HCT116 (cell line): Measurements from ENCODE around the gene DDA1. TPM values are rescaled to one million over a fixed set of nuclear protein-coding genes. Genes with fewer than 3 reads are reported as not detected.
A peak's percentile ranks its signal among the peaks of the same experiment; 100 is the strongest.

Experiments used
- ATAC-seq: fragments of 200-7000 bp; cut with Tn5 transposase; 2 replicates; pipeline ENCODE4 v1.9.1; 2020; ENCODE audit warnings: mild to moderate bottlenecking, moderate library complexity
- BruUV-seq: library from RNA; stranded (reverse); fragments of 400-500 nt; replicated peaks from 2 replicates; lab custom pipeline; 2021; lab: Mats Ljungman, UMichigan
- CTCF ChIA-PET: fragments of 300-600 bp; sonication (Branson Sonifier 250); formaldehyde crosslinking; loops from one replicate; lab custom pipeline; 2021; ENCODE audit warnings: antibody characterized with exemption; lab: Charles Lee
- POLR2A ChIA-PET: fragments of 300-600, 350-600 bp; sonication (Branson Sonifier 250); formaldehyde crosslinking; loops from one replicate; lab custom pipeline; 2021; ENCODE audit warnings: antibody characterized with exemption; lab: Charles Lee
- RAD21 ChIA-PET, 2 experiments: fragments of 300-600 bp; sonication (Branson Sonifier 250); formaldehyde crosslinking; loops; one replicate each; lab custom pipeline; 2023; ENCODE audit warnings: low total read pairs in 2 of 2; ENCODE audit not compliant: uncharacterized antibody in 2 of 2, unreplicated experiment in 2 of 2, low non-redundant PET in 1 of 2; lab: Charles Lee
- DNase-seq: peaks from one replicate; pipeline ENCODE4 v3.0.0-alpha.2; 2010; ENCODE audit warnings: low read depth, low spot score
- H2AFZ ChIP-seq: fragments of 200-600 bp; shearing (Covaris generic), sonication (generic); 2 replicates; pipeline ENCODE4 v1.6.1; 2017; ENCODE audit warnings: low read depth, mixed run types, mixed read lengths, antibody characterized with exemption, low read length; ENCODE audit not compliant: poor library complexity, severe bottlenecking
- H3K27ac ChIP-seq: 2 replicates; pipeline ENCODE4 v1.5.1; 2012; ENCODE audit warnings: low read depth, low read length
- H3K27me3 ChIP-seq: fragments of 200-600 bp; sonication (generic); 2 replicates; pipeline ENCODE4 v1.6.1; 2016; ENCODE audit warnings: mixed run types, low read length, mixed read lengths; ENCODE audit not compliant: insufficient read depth
- H3K36me3 ChIP-seq, 2 experiments: fragments of 200-500 bp in 1 of 2; fragments of 200-600 bp in 1 of 2; sonication (Bioruptor generic) in 1 of 2; sonication (generic) in 1 of 2; 2 replicates each; pipeline versions ENCODE4 v1.5.1 to v1.6.1; 2014 to 2016; ENCODE audit warnings: low read length in 2 of 2, inconsistent platforms in 1 of 2, mixed read lengths in 1 of 2, mixed run types in 1 of 2; ENCODE audit not compliant: insufficient read depth in 2 of 2, control insufficient read depth in 1 of 2
- H3K4me1 ChIP-seq, 2 experiments: fragments of 200-600 bp in 1 of 2; sonication (generic) in 1 of 2; 2 replicates each; pipeline versions ENCODE4 v1.5.1 to v1.6.1; 2012 to 2017; ENCODE audit warnings: low read length in 2 of 2, inconsistent platforms in 1 of 2, mild to moderate bottlenecking in 1 of 2, mixed read lengths in 1 of 2, mixed run types in 1 of 2, moderate library complexity in 1 of 2; ENCODE audit not compliant: insufficient read depth in 2 of 2, control insufficient read depth in 1 of 2
- H3K4me2 ChIP-seq: fragments of 200-600 bp; sonication (generic); 2 replicates; pipeline ENCODE4 v1.6.1; 2017; ENCODE audit warnings: mixed run types, low read length, mixed read lengths
- H3K4me3 ChIP-seq, 2 experiments: fragments of 200-600 bp in 1 of 2; sonication (generic) in 1 of 2; replicated peaks in 1 of 2; 2 replicates each; pipeline ENCODE4 v1.5.1; 2011 to 2016; ENCODE audit warnings: low read length in 2 of 2, control low read depth in 1 of 2, low read depth in 1 of 2, mild to moderate bottlenecking in 1 of 2, mixed read lengths in 1 of 2, mixed run types in 1 of 2
- H3K79me2 ChIP-seq: fragments of 200-600 bp; sonication (generic); 2 replicates; pipeline ENCODE4 v1.6.1; 2017; ENCODE audit warnings: mild to moderate bottlenecking, mixed run types, low read length, moderate library complexity, mixed read lengths; ENCODE audit not compliant: insufficient read depth
- H3K9ac ChIP-seq: fragments of 200-600 bp; sonication (generic); 2 replicates; pipeline ENCODE4 v1.6.1; 2016; ENCODE audit warnings: low read length, mixed read lengths
- H3K9me2 ChIP-seq: fragments of 200-600 bp; sonication (generic), shearing (Covaris generic); 2 replicates; pipeline ENCODE4 v1.6.1; 2017; ENCODE audit warnings: mixed run types, mild to moderate bottlenecking, moderate library complexity; ENCODE audit not compliant: insufficient read depth
- H3K9me3 ChIP-seq, 2 experiments: fragments of 200-500 bp in 1 of 2; fragments of 200-600 bp in 1 of 2; sonication (Bioruptor generic) in 1 of 2; sonication (generic) in 1 of 2; 2 replicates each; pipeline ENCODE4 v1.6.1; 2014 to 2017; ENCODE audit warnings: low read length in 2 of 2, mixed read lengths in 2 of 2, inconsistent platforms in 1 of 2, low read depth in 1 of 2, mild to moderate bottlenecking in 1 of 2, mixed run types in 1 of 2, moderate library complexity in 1 of 2; ENCODE audit not compliant: control insufficient read depth in 1 of 2, insufficient read depth in 1 of 2
- H4K20me1 ChIP-seq: fragments of 200-600 bp; sonication (generic), shearing (Covaris generic); 2 replicates; pipeline ENCODE4 v1.6.1; 2017; ENCODE audit warnings: mixed run types, mild to moderate bottlenecking, moderate library complexity; ENCODE audit not compliant: insufficient read depth
- EZH2phosphoT487 ChIP-seq: fragments of 200-600 bp; IDR thresholded peaks from 2 replicates; pipeline ENCODE4 v1.6.1; 2018; ENCODE audit warnings: antibody characterized with exemption, borderline replicate concordance
- FOSL1 ChIP-seq: IDR thresholded peaks from 2 replicates; pipeline ENCODE4 v1.6.1; 2012; ENCODE audit warnings: low read depth
- intact Hi-C: fragments of 100-400 bp; cut with micrococcal nuclease; formaldehyde crosslinking; loops from 2 replicates; pipeline ENCODE4 v1.10.0; 2022
- total RNA-seq: library from RNA; stranded (reverse); gene quantifications from one replicate; pipeline ENCODE4 v1.2.1, GENCODE V29; 2021; ENCODE audit not compliant: unreplicated experiment
- TF ChIP-seq, protein P1 (sequence below): IDR thresholded peaks from 2 replicates; pipeline ENCODE4 v1.6.1; 2011; ENCODE audit warnings: mild to moderate bottlenecking, low read length, moderate library complexity; ENCODE audit not compliant: insufficient replicate concordance; ENCODE audit errors: extremely low read depth
- TF ChIP-seq, protein P2 (sequence below): IDR thresholded peaks from 2 replicates; pipeline ENCODE4 v1.6.1; 2012; ENCODE audit warnings: low read depth
- TF ChIP-seq, protein P3 (sequence below): IDR thresholded peaks from 2 replicates; pipeline ENCODE4 v1.6.1; 2012

The DDA1 gene
- total RNA-seq, 1 experiment from 2014 or later: 68.6 TPM

DNA sequence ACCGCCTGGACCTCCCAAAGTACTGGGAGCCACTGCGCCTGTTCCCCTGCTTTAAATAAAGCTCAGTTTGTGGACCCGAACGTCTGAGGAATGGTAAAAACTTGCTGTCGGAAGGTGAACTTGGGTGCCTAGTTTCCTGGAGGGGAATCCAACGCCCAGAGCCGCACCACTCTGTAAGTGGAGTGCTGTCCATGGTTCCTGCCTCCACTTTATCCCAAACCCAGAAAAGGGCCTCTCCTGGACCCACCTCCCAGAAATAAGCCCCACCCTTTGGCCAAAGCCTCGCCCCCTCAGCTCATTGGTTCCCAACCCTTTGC, 23.0 kb downstream of the DDA1 start:
- TF ChIP-seq, protein P1, sequence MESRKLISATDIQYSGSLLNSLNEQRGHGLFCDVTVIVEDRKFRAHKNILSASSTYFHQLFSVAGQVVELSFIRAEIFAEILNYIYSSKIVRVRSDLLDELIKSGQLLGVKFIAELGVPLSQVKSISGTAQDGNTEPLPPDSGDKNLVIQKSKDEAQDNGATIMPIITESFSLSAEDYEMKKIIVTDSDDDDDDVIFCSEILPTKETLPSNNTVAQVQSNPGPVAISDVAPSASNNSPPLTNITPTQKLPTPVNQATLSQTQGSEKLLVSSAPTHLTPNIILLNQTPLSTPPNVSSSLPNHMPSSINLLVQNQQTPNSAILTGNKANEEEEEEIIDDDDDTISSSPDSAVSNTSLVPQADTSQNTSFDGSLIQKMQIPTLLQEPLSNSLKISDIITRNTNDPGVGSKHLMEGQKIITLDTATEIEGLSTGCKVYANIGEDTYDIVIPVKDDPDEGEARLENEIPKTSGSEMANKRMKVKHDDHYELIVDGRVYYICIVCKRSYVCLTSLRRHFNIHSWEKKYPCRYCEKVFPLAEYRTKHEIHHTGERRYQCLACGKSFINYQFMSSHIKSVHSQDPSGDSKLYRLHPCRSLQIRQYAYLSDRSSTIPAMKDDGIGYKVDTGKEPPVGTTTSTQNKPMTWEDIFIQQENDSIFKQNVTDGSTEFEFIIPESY: no peak
- no peak for TF ChIP-seq FOSL1
- TF ChIP-seq, protein P2, sequence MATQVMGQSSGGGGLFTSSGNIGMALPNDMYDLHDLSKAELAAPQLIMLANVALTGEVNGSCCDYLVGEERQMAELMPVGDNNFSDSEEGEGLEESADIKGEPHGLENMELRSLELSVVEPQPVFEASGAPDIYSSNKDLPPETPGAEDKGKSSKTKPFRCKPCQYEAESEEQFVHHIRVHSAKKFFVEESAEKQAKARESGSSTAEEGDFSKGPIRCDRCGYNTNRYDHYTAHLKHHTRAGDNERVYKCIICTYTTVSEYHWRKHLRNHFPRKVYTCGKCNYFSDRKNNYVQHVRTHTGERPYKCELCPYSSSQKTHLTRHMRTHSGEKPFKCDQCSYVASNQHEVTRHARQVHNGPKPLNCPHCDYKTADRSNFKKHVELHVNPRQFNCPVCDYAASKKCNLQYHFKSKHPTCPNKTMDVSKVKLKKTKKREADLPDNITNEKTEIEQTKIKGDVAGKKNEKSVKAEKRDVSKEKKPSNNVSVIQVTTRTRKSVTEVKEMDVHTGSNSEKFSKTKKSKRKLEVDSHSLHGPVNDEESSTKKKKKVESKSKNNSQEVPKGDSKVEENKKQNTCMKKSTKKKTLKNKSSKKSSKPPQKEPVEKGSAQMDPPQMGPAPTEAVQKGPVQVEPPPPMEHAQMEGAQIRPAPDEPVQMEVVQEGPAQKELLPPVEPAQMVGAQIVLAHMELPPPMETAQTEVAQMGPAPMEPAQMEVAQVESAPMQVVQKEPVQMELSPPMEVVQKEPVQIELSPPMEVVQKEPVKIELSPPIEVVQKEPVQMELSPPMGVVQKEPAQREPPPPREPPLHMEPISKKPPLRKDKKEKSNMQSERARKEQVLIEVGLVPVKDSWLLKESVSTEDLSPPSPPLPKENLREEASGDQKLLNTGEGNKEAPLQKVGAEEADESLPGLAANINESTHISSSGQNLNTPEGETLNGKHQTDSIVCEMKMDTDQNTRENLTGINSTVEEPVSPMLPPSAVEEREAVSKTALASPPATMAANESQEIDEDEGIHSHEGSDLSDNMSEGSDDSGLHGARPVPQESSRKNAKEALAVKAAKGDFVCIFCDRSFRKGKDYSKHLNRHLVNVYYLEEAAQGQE: no peak
- TF ChIP-seq, protein P3, sequence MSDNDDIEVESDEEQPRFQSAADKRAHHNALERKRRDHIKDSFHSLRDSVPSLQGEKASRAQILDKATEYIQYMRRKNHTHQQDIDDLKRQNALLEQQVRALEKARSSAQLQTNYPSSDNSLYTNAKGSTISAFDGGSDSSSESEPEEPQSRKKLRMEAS: no peak; the same call in 1 of the 2 replicates
- TF ChIP-seq EZH2phosphoT487: no peak
- TF ChIP-seq, all 23 proteins: peak for 0
- intact Hi-C loops: no loop called here
- H4K20me1 ChIP-seq: no peaks in the 10 kb centered on the region
- DNase-seq (no peak), ATAC-seq (no peak)
- H3K36me3 ChIP-seq: no peaks in the 10 kb centered on the region
- H3K27ac ChIP-seq: peak overlapping the region; percentile 91; the same call in 1 of the 2 replicates
- H3K4me1 ChIP-seq: peaks cover 20 to 50% of the 10 kb centered on the region in 2 experiments
- CTCF ChIA-PET: interaction anchor here (0.7 to 2.4 kb wide), 7 partner anchors 13 to 163 kb away, joined by 3 to 8 read pairs (median 4); partner anchors contain the start of genes DDA1 and MRPL34
- peak overlapping the region; percentile 97 for H3K4me2 ChIP-seq
- RAD21 ChIA-PET: interaction anchor here (0.6 to 1.2 kb wide), 3 partner anchors 20 to 35 kb away, joined by 3 to 4 read pairs (median 3); no protein-coding TSS in a partner anchor
- no peak overlapping the region for H3K9ac ChIP-seq
- POLR2A ChIA-PET: interaction anchor here (0.8 to 4.1 kb wide), 4 partner anchors 15 to 26 kb away, joined by 3 to 39 read pairs (median 4); partner anchors contain the start of gene DDA1
- BruUV-seq: no TSS peak
- H3K79me2 ChIP-seq: peaks cover 5% of the 10 kb centered on the region; the same call in 1 of the 2 replicates
- no peaks in the 10 kb centered on the region for H3K27me3 ChIP-seq
- H3K9me3 ChIP-seq: no peaks in the 10 kb centered on the region
- no peak overlapping the region for H3K4me3 ChIP-seq
- no peak overlapping the region for H2AFZ ChIP-seq
- no peaks in the 10 kb centered on the region for H3K9me2 ChIP-seq
